ENCODE measurements around the gene SEMA3D. TPM values are rescaled to one million over a fixed set of nuclear protein-coding genes. Genes with fewer than 3 reads are reported as not detected.

The SEMA3D gene
- total RNA-seq, 1 donor from 2014 or later: 0.35 TPM

- TF ChIP-seq CTCF (conservative IDR thresholded peaks at IDR 0.05; ENCODE audit: low read depth, low read length): no peak
- H3K4me3 ChIP-seq (ENCODE audit: low read depth, low read length): no peak overlapping the region
- no peak for DNase-seq (ENCODE audit: low read depth)
Observed at GRCh38 chr7:85014936-85015660, 171.8 kb downstream of the SEMA3D start.

DNA sequence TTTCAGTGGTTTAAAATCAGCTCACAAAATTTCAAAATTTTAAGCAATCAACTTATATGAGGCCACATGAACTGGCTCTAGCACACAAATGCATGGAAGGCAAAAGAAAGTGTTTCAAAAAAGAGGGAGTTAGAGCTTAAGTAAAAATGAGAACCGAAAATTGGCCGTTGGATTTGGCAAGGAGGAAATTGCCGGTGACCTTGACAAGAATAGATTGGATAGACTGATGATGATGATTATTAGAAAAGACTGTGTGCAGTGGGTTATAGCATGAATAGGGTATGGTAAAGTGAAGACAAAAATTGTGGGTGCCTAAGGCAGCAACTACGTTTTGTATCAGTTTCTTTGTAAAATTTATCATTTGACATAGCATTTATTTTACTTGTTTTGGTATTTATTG is 175.7 kb downstream of the SEMA3D start:
- no peak for DNase-seq (ENCODE audit: low read depth)
- TF ChIP-seq CTCF (conservative IDR thresholded peaks at IDR 0.05; ENCODE audit: low read depth, low read length): no peak
- no peak overlapping the region for H3K4me3 ChIP-seq (ENCODE audit: low read depth, low read length)

GRCh38 chr7:85010306-85010705 is 176.6 kb downstream of the SEMA3D start:
- H3K4me3 ChIP-seq (ENCODE audit: low read depth, low read length): no peak overlapping the region
- TF ChIP-seq CTCF (conservative IDR thresholded peaks at IDR 0.05; ENCODE audit: low read depth, low read length): no peak
- DNase-seq (ENCODE audit: low read depth): no peak

GRCh38 chr7:85006754-85007153 is 180.1 kb downstream of the SEMA3D start:
- H3K4me3 ChIP-seq (ENCODE audit: low read depth, low read length): no peak overlapping the region
- DNase-seq (ENCODE audit: low read depth): no peak
- no peak for TF ChIP-seq CTCF (conservative IDR thresholded peaks at IDR 0.05; ENCODE audit: low read depth, low read length)

GRCh38 chr7:85004402-85004801 is 182.5 kb downstream of the SEMA3D start:
- H3K4me3 ChIP-seq (ENCODE audit: low read depth, low read length): no peak overlapping the region
- DNase-seq (ENCODE audit: low read depth): no peak
- no peak for TF ChIP-seq CTCF (conservative IDR thresholded peaks at IDR 0.05; ENCODE audit: low read depth, low read length)

- no peak for TF ChIP-seq CTCF (conservative IDR thresholded peaks at IDR 0.05; ENCODE audit: low read depth, low read length)
- no peak for DNase-seq (ENCODE audit: low read depth)
- H3K4me3 ChIP-seq (ENCODE audit: low read depth, low read length): no peak overlapping the region
Observed at GRCh38 chr7:85001495-85002345, 185.1 kb downstream of the SEMA3D start.

Measured in epithelial cell of proximal tubule (primary cell).